Measurements from ENCODE around the gene KY. TPM values are rescaled to one million over a fixed set of nuclear protein-coding genes. Genes with fewer than 3 reads are reported as not detected.
A peak's percentile ranks its signal among the peaks of the same experiment; 100 is the strongest.

Gene KY
- total and polyA plus RNA-seq, 2 donors (not counting 1 experiment from before 2014, with no cell fraction given): under 0.01 to 0.12 TPM

DNA sequence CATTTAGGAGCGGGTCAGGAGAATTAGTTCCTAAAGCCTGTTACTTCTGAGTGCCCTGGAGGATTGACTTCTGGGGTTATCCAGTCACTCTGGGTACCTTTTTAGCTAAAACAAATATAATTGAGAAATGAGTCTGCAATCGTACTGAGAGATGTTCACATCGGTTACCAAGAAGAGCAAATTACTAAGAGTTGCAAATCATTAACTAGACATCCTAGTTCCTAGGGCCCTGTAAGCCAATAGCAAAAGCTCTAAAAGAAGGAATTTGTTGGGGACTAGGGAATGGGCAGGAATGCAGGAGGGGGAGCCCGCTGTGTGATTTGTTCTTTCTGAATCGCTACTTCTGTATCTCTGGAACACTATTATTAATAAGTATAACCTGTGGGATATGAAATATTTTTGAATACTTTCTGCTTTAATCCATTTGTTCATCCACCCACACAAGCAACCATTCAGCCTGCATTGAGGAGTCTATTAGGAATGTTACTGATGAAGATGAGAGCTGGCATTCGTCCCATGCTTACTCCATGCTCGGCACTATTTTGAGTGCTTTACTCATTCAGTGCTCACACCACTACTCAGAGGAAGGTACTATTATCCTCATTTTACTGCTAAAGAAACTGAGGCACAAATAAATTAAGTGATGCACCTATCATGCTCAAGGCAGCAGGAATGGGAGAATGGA lies 31.5 kb upstream of the KY start:
- H3K9me3 ChIP-seq (ENCODE audit: control insufficient read depth, insufficient read depth, low read depth, low read length): no peaks in the 10 kb centered on the region
- H3K27ac ChIP-seq (ENCODE audit: insufficient read depth, low read length): no peak overlapping the region
- H3K9ac ChIP-seq (ENCODE audit: insufficient read depth, low read length): no peak overlapping the region
- H3K27me3 ChIP-seq (ENCODE audit: control insufficient read depth, insufficient read depth, low read length): no peaks in the 10 kb centered on the region
- no peak overlapping the region for H3K4me3 ChIP-seq (replicated peaks in 1 of 4; ENCODE audit: control extremely low read depth in 1 of 4, insufficient read depth in 1 of 4, low read depth in 3 of 4, low read length in 4 of 4)
- no peak overlapping the region for H2AFZ ChIP-seq (ENCODE audit: low read length)
- TF ChIP-seq, protein P1, sequence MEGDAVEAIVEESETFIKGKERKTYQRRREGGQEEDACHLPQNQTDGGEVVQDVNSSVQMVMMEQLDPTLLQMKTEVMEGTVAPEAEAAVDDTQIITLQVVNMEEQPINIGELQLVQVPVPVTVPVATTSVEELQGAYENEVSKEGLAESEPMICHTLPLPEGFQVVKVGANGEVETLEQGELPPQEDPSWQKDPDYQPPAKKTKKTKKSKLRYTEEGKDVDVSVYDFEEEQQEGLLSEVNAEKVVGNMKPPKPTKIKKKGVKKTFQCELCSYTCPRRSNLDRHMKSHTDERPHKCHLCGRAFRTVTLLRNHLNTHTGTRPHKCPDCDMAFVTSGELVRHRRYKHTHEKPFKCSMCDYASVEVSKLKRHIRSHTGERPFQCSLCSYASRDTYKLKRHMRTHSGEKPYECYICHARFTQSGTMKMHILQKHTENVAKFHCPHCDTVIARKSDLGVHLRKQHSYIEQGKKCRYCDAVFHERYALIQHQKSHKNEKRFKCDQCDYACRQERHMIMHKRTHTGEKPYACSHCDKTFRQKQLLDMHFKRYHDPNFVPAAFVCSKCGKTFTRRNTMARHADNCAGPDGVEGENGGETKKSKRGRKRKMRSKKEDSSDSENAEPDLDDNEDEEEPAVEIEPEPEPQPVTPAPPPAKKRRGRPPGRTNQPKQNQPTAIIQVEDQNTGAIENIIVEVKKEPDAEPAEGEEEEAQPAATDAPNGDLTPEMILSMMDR (conservative IDR thresholded peaks at IDR 0.05 in 1 of 2, IDR thresholded peaks at IDR 0.05 in 1 of 2; ENCODE audit: low read depth in 1 of 2, low read length in 2 of 2): no peak
- no peak for TF ChIP-seq EZH2 (IDR thresholded peaks at IDR 0.05; ENCODE audit: low read length, missing control alignments)
- H3K79me2 ChIP-seq (ENCODE audit: control insufficient read depth, insufficient read depth, low read length): no peaks in the 10 kb centered on the region
- no peaks in the 10 kb centered on the region for H4K20me1 ChIP-seq (ENCODE audit: control insufficient read depth, extremely low read depth, insufficient read depth, low read length)
- no peaks in the 10 kb centered on the region for H3K36me3 ChIP-seq (ENCODE audit: control insufficient read depth, insufficient read depth, low read length)
- H3K4me1 ChIP-seq (ENCODE audit: control insufficient read depth, extremely low read depth, insufficient read depth, low read length): peaks cover 3% of the 10 kb centered on the region
- peak in 1 of 2 donors; percentile 42 for DNase-seq (ENCODE audit: low read depth in 2 of 2)
- no peak overlapping the region for H3K4me2 ChIP-seq (ENCODE audit: extremely low read depth, insufficient read depth, low read length)

DNA sequence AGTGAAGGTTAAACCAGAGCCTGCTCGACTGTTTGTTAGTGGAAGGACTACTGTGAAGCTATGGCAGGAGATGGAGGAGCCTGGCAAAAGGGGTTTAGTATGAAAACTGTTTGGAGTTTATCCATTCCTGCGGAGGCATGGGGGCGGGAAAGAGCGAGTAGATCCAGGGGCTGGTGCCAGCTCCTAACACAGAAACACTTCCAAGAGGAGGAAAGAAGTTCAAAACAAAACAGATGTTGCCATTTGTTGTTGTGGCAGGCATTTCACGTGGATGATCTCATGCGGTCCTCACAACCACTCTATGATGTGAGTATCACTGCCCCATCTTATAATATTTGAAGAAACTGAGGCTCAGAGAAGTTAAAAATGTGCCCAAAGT lies 30.7 kb upstream of the KY start:
- Histone ChIP-seq H3K9ac (ENCODE audit: insufficient read depth, low read length) (no peak overlapping the region), H4K20me1 (ENCODE audit: control insufficient read depth, extremely low read depth, insufficient read depth, low read length) (no peaks in the 10 kb centered on the region), H3K27ac (ENCODE audit: insufficient read depth, low read length) (no peak overlapping the region), H3K9me3 (ENCODE audit: control insufficient read depth, insufficient read depth, low read depth, low read length) (no peaks in the 10 kb centered on the region), H3K4me3 (replicated peaks in 1 of 4; ENCODE audit: control extremely low read depth in 1 of 4, insufficient read depth in 1 of 4, low read depth in 3 of 4, low read length in 4 of 4) (no peak overlapping the region), H3K4me2 (ENCODE audit: extremely low read depth, insufficient read depth, low read length) (no peak overlapping the region), H3K4me1 (ENCODE audit: control insufficient read depth, extremely low read depth, insufficient read depth, low read length) (peaks cover 3% of the 10 kb centered on the region), H3K27me3 (ENCODE audit: control insufficient read depth, insufficient read depth, low read length) (no peaks in the 10 kb centered on the region), H2AFZ (ENCODE audit: low read length) (no peak overlapping the region), H3K36me3 (ENCODE audit: control insufficient read depth, insufficient read depth, low read length) (no peaks in the 10 kb centered on the region), H3K79me2 (ENCODE audit: control insufficient read depth, insufficient read depth, low read length) (no peaks in the 10 kb centered on the region)
- no peak for DNase-seq (ENCODE audit: low read depth in 2 of 2)
- TF ChIP-seq, protein P1 (conservative IDR thresholded peaks at IDR 0.05 in 1 of 2, IDR thresholded peaks at IDR 0.05 in 1 of 2; ENCODE audit: low read depth in 1 of 2, low read length in 2 of 2): no peak

DNA sequence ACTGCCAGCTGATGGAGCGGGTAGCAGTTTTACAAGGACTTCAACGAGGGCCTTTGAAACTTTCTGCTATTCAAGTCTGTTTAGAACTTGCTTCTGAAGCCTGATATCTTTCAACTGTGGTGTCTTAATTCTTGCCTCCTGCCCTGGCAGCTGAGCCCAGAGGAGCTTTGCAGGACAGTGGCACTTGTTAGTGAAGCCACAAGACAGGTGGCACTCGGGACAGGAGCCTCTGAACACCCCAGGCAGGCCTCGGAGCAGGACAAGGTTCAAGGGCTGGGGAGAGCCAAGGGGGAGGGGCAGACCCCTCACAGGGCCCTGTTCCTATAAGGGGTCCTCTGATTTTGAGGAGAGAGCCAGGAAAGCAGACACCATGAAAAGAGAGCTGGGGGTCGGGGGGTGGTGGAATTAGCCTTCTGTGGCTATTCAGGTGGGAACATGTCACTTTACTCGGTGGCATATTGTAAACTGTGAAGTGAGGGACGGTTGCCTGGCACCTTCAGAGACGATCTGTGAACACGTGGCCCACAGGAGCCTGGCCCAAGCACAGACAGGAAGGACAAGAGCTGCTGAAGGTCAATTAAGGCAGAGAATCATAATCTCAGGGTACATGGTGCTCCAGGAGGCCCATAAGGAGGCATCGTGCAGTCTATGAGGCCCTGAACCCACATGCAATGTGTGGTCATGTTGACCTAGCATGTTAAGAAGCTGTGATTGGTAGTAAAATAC lies 30.1 kb upstream of the KY start:
- Histone ChIP-seq H3K4me3 (replicated peaks in 1 of 4; ENCODE audit: control extremely low read depth in 1 of 4, insufficient read depth in 1 of 4, low read depth in 3 of 4, low read length in 4 of 4) (no peak overlapping the region), H4K20me1 (ENCODE audit: control insufficient read depth, extremely low read depth, insufficient read depth, low read length) (no peaks in the 10 kb centered on the region), H3K79me2 (ENCODE audit: control insufficient read depth, insufficient read depth, low read length) (no peaks in the 10 kb centered on the region), H2AFZ (ENCODE audit: low read length) (no peak overlapping the region), H3K4me2 (ENCODE audit: extremely low read depth, insufficient read depth, low read length) (no peak overlapping the region), H3K9ac (ENCODE audit: insufficient read depth, low read length) (no peak overlapping the region), H3K27ac (ENCODE audit: insufficient read depth, low read length) (no peak overlapping the region), H3K27me3 (ENCODE audit: control insufficient read depth, insufficient read depth, low read length) (no peaks in the 10 kb centered on the region), H3K4me1 (ENCODE audit: control insufficient read depth, extremely low read depth, insufficient read depth, low read length) (peaks cover under 1% of the 10 kb centered on the region), H3K36me3 (ENCODE audit: control insufficient read depth, insufficient read depth, low read length) (no peaks in the 10 kb centered on the region), H3K9me3 (ENCODE audit: control insufficient read depth, insufficient read depth, low read depth, low read length) (no peaks in the 10 kb centered on the region)
- TF ChIP-seq, protein P1 (conservative IDR thresholded peaks at IDR 0.05 in 1 of 2, IDR thresholded peaks at IDR 0.05 in 1 of 2; ENCODE audit: low read depth in 1 of 2, low read length in 2 of 2): no peak
- no peak for TF ChIP-seq EZH2 (IDR thresholded peaks at IDR 0.05; ENCODE audit: low read length, missing control alignments)
- DNase-seq (ENCODE audit: low read depth in 2 of 2): no peak

All from fibroblast of lung (primary cell).